ENCODE results near the gene IFNA1. TPM values are rescaled to one million over a fixed set of nuclear protein-coding genes. Genes with fewer than 3 reads are reported as not detected.

The IFNA1 gene
- total RNA-seq, 1 donor from 2014 or later, result not detected

GRCh38 chr9:21450733-21451394, 10.6 kb downstream of the IFNA1 start:
- Mint-ChIP-seq H3K4me1 (ENCODE audit: low read depth, unreplicated experiment) (peaks cover 2% of the 10 kb centered on the region), H3K4me3 (ENCODE audit: unreplicated experiment) (no peak overlapping the region), H3K27ac (ENCODE audit: unreplicated experiment) (no peak overlapping the region), H3K36me3 (ENCODE audit: unreplicated experiment) (no peaks in the 10 kb centered on the region), H3K9me3 (ENCODE audit: unreplicated experiment) (no peaks in the 10 kb centered on the region), H3K27me3 (ENCODE audit: unreplicated experiment) (peaks cover 3% of the 10 kb centered on the region)
- TF ChIP-seq CTCF (IDR thresholded peaks at IDR 0.05; ENCODE audit: partially characterized antibody, unreplicated experiment), result no peak
- DNase-seq, result no peak

GRCh38 chr9:21452681-21453080, 12.4 kb downstream of the IFNA1 start:
- H3K27ac Mint-ChIP-seq (ENCODE audit: unreplicated experiment), result no peak overlapping the region
- DNase-seq, result no peak
- no peaks in the 10 kb centered on the region for H3K36me3 Mint-ChIP-seq (ENCODE audit: unreplicated experiment)
- H3K9me3 Mint-ChIP-seq (ENCODE audit: unreplicated experiment), result no peaks in the 10 kb centered on the region
- H3K27me3 Mint-ChIP-seq (ENCODE audit: unreplicated experiment), result peaks cover 3% of the 10 kb centered on the region
- no peak overlapping the region for H3K4me3 Mint-ChIP-seq (ENCODE audit: unreplicated experiment)
- no peak for TF ChIP-seq CTCF (IDR thresholded peaks at IDR 0.05; ENCODE audit: partially characterized antibody, unreplicated experiment)
- no peaks in the 10 kb centered on the region for H3K4me1 Mint-ChIP-seq (ENCODE audit: low read depth, unreplicated experiment)

- Mint-ChIP-seq H3K9me3 (ENCODE audit: unreplicated experiment) (no peaks in the 10 kb centered on the region), H3K27me3 (ENCODE audit: unreplicated experiment) (peaks cover 5% of the 10 kb centered on the region), H3K4me1 (ENCODE audit: low read depth, unreplicated experiment) (no peaks in the 10 kb centered on the region), H3K4me3 (ENCODE audit: unreplicated experiment) (no peak overlapping the region), H3K36me3 (ENCODE audit: unreplicated experiment) (no peaks in the 10 kb centered on the region), H3K27ac (ENCODE audit: unreplicated experiment) (no peak overlapping the region)
- DNase-seq, result no peak
- TF ChIP-seq CTCF (IDR thresholded peaks at IDR 0.05; ENCODE audit: partially characterized antibody, unreplicated experiment), result no peak
These were observed 13.9 kb downstream of the IFNA1 start for GRCh38 chr9:21454149-21454548.

GRCh38 chr9:21455320-21455719, 15.1 kb downstream of the IFNA1 start:
- H3K27me3 Mint-ChIP-seq (ENCODE audit: unreplicated experiment), result peaks cover 5% of the 10 kb centered on the region
- H3K27ac Mint-ChIP-seq (ENCODE audit: unreplicated experiment), result no peak overlapping the region
- no peaks in the 10 kb centered on the region for H3K4me1 Mint-ChIP-seq (ENCODE audit: low read depth, unreplicated experiment)
- peak; percentile 45 for TF ChIP-seq CTCF (IDR thresholded peaks at IDR 0.05; ENCODE audit: partially characterized antibody, unreplicated experiment)
- no peaks in the 10 kb centered on the region for H3K9me3 Mint-ChIP-seq (ENCODE audit: unreplicated experiment)
- H3K4me3 Mint-ChIP-seq (ENCODE audit: unreplicated experiment), result no peak overlapping the region
- H3K36me3 Mint-ChIP-seq (ENCODE audit: unreplicated experiment), result no peaks in the 10 kb centered on the region
- DNase-seq, result no peak

- no peak for TF ChIP-seq CTCF (IDR thresholded peaks at IDR 0.05; ENCODE audit: partially characterized antibody, unreplicated experiment)
- H3K4me1 Mint-ChIP-seq (ENCODE audit: low read depth, unreplicated experiment), result no peaks in the 10 kb centered on the region
- peaks cover 3% of the 10 kb centered on the region for H3K27me3 Mint-ChIP-seq (ENCODE audit: unreplicated experiment)
- no peak overlapping the region for H3K27ac Mint-ChIP-seq (ENCODE audit: unreplicated experiment)
- no peak for DNase-seq
- peaks cover 8% of the 10 kb centered on the region for H3K36me3 Mint-ChIP-seq (ENCODE audit: unreplicated experiment)
- H3K4me3 Mint-ChIP-seq (ENCODE audit: unreplicated experiment), result no peak overlapping the region
- peaks cover 1% of the 10 kb centered on the region for H3K9me3 Mint-ChIP-seq (ENCODE audit: unreplicated experiment)
These were observed 21.1 kb downstream of the IFNA1 start for GRCh38 chr9:21461377-21461776.

All from glutamatergic neuron (in vitro differentiated cells).